Stomach (tissue), 9 donors: ENCODE results near the gene SLC29A2. TPM values are rescaled to one million over a fixed set of nuclear protein-coding genes. Genes with fewer than 3 reads are reported as not detected.

ENCODE experiments used
- DNase-seq, 2 donors: peaks; one replicate each; pipeline versions ENCODE4 v3.0.0 to v3.0.0-alpha.2; 2013 to 2019
- H3K27ac ChIP-seq, 5 donors: fragments of 200-600 bp in 4 of 5; sonication (generic) in 4 of 5; one replicate each; pipeline ENCODE4 v1.5.1; 2013 to 2019; ENCODE audit warnings: mild to moderate bottlenecking in 1 of 5, moderate library complexity in 1 of 5
- H3K27me3 ChIP-seq, 3 donors: fragments of 200-600 bp; sonication (generic); one replicate each; pipeline ENCODE4 v1.5.1; 2017 to 2019; ENCODE audit warnings: mixed run types in 1 of 3
- H3K36me3 ChIP-seq, 4 donors: fragments of 200-600 bp; sonication (generic); 1 replicate in 3 of 4; 2 replicates in 1 of 4; pipeline ENCODE4 v1.5.1; 2016 to 2019
- H3K4me1 ChIP-seq, 4 donors: fragments of 200-600 bp; sonication (generic); one replicate each; pipeline ENCODE4 v1.5.1; 2016 to 2019
- H3K4me3 ChIP-seq, 4 donors: fragments of 200-600 bp; sonication (generic) in 3 of 4; one replicate each; pipeline ENCODE4 v1.5.1; 2016 to 2019; ENCODE audit warnings: mild to moderate bottlenecking in 1 of 4
- H3K9me3 ChIP-seq, 4 donors: fragments of 200-600 bp; sonication (generic); one replicate each; pipeline ENCODE4 v1.5.1; 2016 to 2019
- CTCF ChIP-seq, 7 experiments: fragments of 450-650 bp in 4 of 7; fragments of 200-600 bp in 3 of 7; sonication (generic) in 3 of 7; IDR thresholded peaks; one replicate each; pipeline ENCODE4 v1.5.1; 2016 to 2019; ENCODE audit warnings: antibody characterized with exemption in 7 of 7, control low read depth in 2 of 7, mild to moderate bottlenecking in 1 of 7
- EP300 ChIP-seq: sonication (generic); formaldehyde crosslinking; IDR thresholded peaks from one replicate; pipeline ENCODE4 v1.6.1; 2017; ENCODE audit warnings: antibody characterized with exemption
- POLR2A ChIP-seq, 4 donors: fragments of 450-650 bp; IDR thresholded peaks; one replicate each; pipeline ENCODE4 v1.6.1; 2016; ENCODE audit warnings: antibody characterized with exemption in 4 of 4, control low read depth in 2 of 4, mild to moderate bottlenecking in 1 of 4, moderate library complexity in 1 of 4
- POLR2AphosphoS5 ChIP-seq, 3 donors: sonication (generic); formaldehyde crosslinking; IDR thresholded peaks; one replicate each; pipeline ENCODE4 v1.6.1; 2016; ENCODE audit warnings: antibody characterized with exemption in 3 of 3
- WGBS, 5 donors: extraction: QIAGEN DNeasy Blood & Tissue Kit in 3 of 5; methylation state at CpG; one replicate each; pipeline versions ENCODE4 v1.1.5 to v1.1.7; 2013 to 2018; 5-methylcytosine and 5-hydroxymethylcytosine counted together
- intact Hi-C: fragments of 100-400 bp; cut with DNase I; formaldehyde crosslinking; loops from one replicate; pipeline ENCODE4 v1.15.1; 2023; ENCODE audit warnings: low total_unique reads
- polyA plus RNA-seq, 3 donors: library from polyadenylated mRNA; stranded (reverse); fragments of 200-250 nt; gene quantifications; one replicate each; pipeline ENCODE4 v1.2.3, GENCODE V29; 2013
- total RNA-seq, 5 donors: library from RNA; depleted of rRNA; stranded (reverse); fragments of >200 nt; gene quantifications; one replicate each; pipeline versions ENCODE4 v1.1.0 to v1.2.3, GENCODE V29; 2014 to 2016
- donor health status: healthy with polysubstance abuse.
- donor health status: Bipolar disorder and iron deficiency.
- donor health status: healthy.

Gene SLC29A2
- total and polyA plus RNA-seq, 8 donors, result 2.0 to 14.3 (median 6.4) TPM

- Histone ChIP-seq H3K4me3 (peak overlapping the region in 1 of 4 donors; percentile 73), H3K36me3 (peaks cover 44 to 79% (median 73%) of the 10 kb centered on the region in 4 donors), H3K9me3 (no peaks in the 10 kb centered on the region), H3K27me3 (no peaks in the 10 kb centered on the region), H3K4me1 (peaks cover 23 to 41% (median 34%) of the 10 kb centered on the region in 4 donors), H3K27ac (peak overlapping the region; percentile 78 to 88 (median 85))
- TF ChIP-seq CTCF (IDR thresholded peaks at IDR 0.05), result no peak
- no peak for TF ChIP-seq POLR2A (IDR thresholded peaks at IDR 0.05)
- no peak for TF ChIP-seq POLR2AphosphoS5 (IDR thresholded peaks at IDR 0.05)
- TF ChIP-seq EP300, result no peak
- intact Hi-C loops, result no loop called here
- WGBS, 5 donors, result 48 to 63% (median 54%) methylated on average over 8 to 18 of the region's 18 CpGs
- DNase-seq, result no peak
Observed at GRCh38 chr11:66337103-66337899, 34.3 kb downstream of the SLC29A2 start.

- peak; percentile 75 to 85 for DNase-seq
- Histone ChIP-seq H3K27ac (peak within 1 kb of the TSS; percentile 78 to 88 (median 85)), H3K4me3 (peak within 1 kb of the TSS; percentile 46 to 73 (median 62)), H3K27me3 (no peaks in the 10 kb centered on the region), H3K9me3 (no peaks in the 10 kb centered on the region), H3K36me3 (peaks cover 41 to 79% (median 73%) of the 10 kb centered on the region in 4 donors), H3K4me1 (peaks cover 23 to 41% (median 34%) of the 10 kb centered on the region in 4 donors)
- intact Hi-C loops, result no loop called here
- TF ChIP-seq CTCF (IDR thresholded peaks at IDR 0.05) (peak in 1 of 7 experiments; percentile 13), POLR2AphosphoS5 (IDR thresholded peaks at IDR 0.05) (peak in 2 of 3 donors; percentile 72 to 77), POLR2A (IDR thresholded peaks at IDR 0.05) (no peak), EP300 (no peak)
- 6 to 11% (median 7%) methylated on average over 11 to 22 of the region's 22 CpGs for WGBS, 5 donors
Observed at GRCh38 chr11:66336234-66337102, 35.1 kb downstream of the SLC29A2 start, which contains the start of gene RIN1. Gene RIN1 (minus strand): TSS chr11:66336434. CDS start chr11:66336402, 32 bp downstream.

GRCh38 chr11:66335531-66336233, 35.9 kb downstream of the SLC29A2 start:
- peak in 1 of 2 donors; percentile 61 for DNase-seq
- H3K36me3 ChIP-seq, result peaks cover 33 to 72% (median 66%) of the 10 kb centered on the region in 4 donors

More at GRCh38 chr11:66335531-66336233, 35.9 kb downstream of the SLC29A2 start:
- peak overlapping the region; percentile 46 to 73 (median 62) for H3K4me3 ChIP-seq
- peaks cover 23 to 41% (median 34%) of the 10 kb centered on the region in 4 donors for H3K4me1 ChIP-seq
- intact Hi-C loops, result no loop called here
- whole genome bisulfite sequencing, 5 donors, result 9 to 40% (median 13%) methylated on average over 4 to 35 of the region's 35 CpGs
- H3K27me3 ChIP-seq, result no peaks in the 10 kb centered on the region
- H3K27ac ChIP-seq, result peak overlapping the region; percentile 78 to 88 (median 85)
- no peaks in the 10 kb centered on the region for H3K9me3 ChIP-seq
- no peak for TF ChIP-seq POLR2AphosphoS5 (IDR thresholded peaks at IDR 0.05)
- no peak for TF ChIP-seq EP300
- TF ChIP-seq POLR2A (IDR thresholded peaks at IDR 0.05), result no peak
- no peak for TF ChIP-seq CTCF (IDR thresholded peaks at IDR 0.05)
